Cardiac atrium fibroblast (primary cell): ENCODE measurements around the gene OS9. TPM values are rescaled to one million over a fixed set of nuclear protein-coding genes. Genes with fewer than 3 reads are reported as not detected.

Experiments used
- total RNA-seq: library from RNA; depleted of rRNA; stranded (reverse); fragments of >200 nt; gene quantifications from 2 replicates; pipeline ENCODE4 v1.2.3, GENCODE V29; 2015

The OS9 gene, protein sequence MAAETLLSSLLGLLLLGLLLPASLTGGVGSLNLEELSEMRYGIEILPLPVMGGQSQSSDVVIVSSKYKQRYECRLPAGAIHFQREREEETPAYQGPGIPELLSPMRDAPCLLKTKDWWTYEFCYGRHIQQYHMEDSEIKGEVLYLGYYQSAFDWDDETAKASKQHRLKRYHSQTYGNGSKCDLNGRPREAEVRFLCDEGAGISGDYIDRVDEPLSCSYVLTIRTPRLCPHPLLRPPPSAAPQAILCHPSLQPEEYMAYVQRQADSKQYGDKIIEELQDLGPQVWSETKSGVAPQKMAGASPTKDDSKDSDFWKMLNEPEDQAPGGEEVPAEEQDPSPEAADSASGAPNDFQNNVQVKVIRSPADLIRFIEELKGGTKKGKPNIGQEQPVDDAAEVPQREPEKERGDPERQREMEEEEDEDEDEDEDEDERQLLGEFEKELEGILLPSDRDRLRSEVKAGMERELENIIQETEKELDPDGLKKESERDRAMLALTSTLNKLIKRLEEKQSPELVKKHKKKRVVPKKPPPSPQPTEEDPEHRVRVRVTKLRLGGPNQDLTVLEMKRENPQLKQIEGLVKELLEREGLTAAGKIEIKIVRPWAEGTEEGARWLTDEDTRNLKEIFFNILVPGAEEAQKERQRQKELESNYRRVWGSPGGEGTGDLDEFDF
- 310 and 312 TPM in 2 replicates for total RNA-seq

DNA sequence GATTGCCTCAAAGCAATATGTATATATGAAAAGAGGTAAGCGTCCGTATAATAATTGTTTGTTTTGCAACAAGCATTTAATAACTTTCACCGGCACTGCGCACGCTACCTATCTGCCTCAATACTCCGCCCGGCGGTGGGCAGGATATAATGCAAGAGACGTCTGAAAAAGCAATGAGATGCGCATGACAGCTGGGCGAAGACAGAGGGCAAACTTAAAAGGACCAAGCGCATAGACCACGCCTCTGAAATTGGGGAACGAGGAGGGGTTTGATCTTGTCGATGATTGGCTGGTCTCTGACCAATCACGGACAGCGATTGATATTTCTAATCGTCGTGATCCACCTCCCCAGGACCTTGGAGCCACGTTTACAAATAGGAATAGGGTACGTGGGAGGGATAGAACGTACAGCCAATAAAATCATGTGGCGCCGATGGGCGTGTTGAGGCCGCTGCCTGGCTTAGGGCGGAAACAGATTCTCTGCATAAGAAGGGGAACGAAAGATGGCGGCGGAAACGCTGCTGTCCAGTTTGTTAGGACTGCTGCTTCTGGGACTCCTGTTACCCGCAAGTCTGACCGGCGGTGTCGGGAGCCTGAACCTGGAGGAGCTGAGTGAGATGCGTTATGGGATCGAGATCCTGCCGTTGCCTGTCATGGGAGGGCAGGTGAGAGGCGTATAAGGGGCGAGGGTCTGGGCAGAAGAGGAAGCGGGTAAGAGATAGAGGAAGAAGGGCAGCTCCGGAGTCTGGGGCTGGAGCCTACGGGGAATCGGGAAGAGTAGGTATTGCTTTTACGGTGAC lies at the start of gene OS9:
Gene OS9 (plus strand): TSS at position 474 of the 800 bp plus-strand sequence. CDS start 30 bp downstream, at position 504.

DNA sequence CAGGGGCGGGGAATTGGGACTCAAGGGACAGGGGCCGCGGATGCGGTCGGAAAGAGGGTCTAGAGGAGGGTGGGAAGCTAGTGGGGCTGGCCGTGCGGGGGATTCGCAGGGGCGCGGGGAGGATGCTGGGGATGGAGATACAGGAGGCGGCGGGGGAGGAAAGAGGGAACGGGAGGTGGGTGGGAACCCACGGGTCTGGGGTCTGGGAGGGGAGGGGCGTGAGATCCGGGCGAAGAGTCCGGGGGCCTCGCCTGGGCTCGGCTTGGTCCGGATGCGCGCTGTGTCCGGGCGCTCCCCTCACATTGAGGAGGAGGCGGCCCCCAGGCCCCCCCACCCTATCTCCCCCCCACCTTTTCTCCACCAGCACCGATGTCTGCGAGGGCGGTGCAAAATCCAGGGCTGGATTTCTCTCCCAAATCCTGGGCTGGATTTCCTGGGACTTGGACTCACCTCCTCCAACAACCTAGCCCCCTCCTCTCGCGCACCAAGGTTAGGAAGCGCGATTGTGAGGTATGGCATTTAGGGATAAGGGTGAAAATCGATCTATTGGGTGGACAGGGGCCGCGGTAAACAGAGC lies 44.8 kb downstream of the OS9 start, which contains the start of gene AGAP2:
Gene AGAP2 (minus strand): TSS at position 82 of the 577 bp plus-strand sequence. CDS start 496 bp downstream, outside the sequence.

DNA sequence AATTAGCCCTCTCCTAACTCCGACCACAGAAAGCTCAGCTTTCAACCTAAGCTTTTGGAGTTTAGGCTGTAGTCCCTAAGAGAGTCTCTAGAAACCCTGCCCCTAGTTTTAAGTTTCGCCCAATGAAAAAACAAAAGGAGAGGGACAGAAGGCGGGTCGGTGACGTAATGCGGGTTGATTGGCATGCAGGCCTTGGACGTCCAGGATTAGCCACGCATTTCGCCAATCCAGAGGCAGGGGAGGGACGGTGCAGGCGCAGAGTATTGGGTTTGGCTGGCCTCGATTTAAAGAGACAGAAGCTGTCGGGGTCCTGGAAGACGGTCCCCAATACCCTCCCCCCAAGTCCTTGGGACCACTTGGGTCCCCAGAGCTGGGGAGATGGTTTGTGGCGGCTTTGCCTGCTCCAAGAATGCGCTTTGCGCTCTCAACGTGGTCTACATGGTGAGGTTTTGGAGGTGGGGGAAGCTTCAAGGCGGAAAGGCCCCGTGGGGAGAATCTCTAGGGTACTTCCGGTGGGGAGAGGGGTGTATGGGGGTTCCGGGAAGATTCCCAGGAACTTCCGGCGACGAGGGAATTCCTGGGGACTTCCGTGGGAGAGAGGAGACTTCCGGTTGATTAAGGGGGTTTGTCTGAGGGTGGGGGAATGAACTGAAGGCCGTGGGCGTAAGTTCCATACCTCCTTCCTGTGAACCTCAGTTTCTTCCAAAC lies 51.0 kb downstream of the OS9 start, which contains the start of gene TSPAN31:
Gene TSPAN31 (plus strand): TSS at position 263 of the 708 bp plus-strand sequence. CDS start 116 bp downstream, at position 379.

DNA sequence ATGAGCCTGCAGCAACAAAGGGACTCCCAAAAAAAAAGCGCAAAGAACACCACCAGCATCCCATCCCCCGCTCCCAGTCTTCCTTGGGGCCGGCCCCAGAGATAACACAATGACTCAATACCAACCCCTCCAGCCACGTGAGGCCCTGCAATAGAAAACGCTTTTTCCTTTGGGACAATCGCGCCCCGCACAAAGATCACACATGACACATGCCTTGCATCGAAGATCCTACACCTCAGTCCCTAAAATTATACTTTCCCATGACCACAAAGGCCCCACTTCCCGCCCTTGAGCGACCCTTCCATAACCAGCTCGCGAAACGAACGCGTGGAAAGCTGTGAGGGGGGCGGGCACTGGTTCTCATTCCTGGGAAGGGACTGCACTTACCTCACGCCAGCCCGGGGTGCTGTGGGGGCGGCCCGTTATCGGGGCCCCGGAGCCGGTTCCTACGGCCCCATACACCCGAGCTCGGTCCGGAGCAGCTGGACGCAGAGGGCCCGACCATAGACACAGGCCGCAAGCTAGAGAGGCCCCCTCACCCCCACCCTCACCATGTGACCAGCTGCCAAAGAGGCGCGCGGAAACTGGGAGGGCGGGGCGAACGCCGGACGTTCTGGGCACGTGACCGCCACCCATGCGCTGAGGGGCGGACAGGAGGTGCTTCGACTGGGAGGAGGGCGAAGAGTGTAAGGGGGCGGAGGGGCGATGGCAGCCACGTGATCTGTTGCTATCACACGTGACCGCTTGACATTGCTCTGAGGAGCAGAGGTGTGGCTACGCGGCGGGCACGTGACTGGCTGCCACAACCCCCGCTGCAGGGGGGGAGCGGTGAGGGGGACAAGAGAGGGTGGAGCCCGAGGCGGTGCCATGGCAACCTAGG lies 58.1 kb downstream of the OS9 start, which contains the start of gene CDK4:
Gene CDK4 (minus strand): TSS at position 523 of the 880 bp plus-strand sequence. CDS start 593 bp downstream, outside the sequence.

DNA sequence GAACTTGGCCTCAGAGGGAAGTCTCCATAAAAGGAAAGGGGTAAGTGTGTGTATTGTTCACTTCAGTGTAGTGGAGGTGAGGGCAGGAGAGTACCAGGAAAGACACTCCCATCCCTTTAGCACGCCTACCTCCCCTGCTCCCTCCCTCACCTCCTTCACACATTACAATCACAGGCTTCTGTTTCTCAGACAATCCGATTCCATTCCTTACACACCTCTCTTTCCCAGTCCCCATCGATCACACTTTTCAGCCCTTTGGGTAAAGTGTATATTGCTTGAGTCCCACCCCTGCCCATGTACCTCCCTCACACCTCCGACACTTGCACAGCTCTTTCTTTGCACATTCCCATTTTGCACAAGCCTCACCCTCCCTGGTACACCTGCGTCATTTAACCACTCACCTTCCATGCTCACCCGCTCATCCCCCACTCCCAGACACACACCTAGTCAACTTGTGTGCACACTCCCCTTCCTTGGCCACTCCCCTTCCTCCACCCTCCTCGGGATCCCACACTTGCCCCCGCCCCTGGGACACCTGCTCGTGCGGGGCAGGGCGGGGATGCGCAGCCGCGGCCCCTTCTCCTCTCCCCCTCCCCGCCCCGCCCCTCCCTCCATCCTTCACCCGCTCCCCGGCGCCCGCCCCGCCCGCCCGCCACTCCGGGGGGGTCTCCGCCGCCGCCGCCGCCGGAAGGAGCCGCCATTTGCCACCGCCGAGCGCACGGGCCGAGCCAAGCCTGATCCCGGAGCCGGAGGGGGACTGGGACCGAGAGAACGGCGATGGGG lies 60.7 kb downstream of the OS9 start, which contains the start of gene MARCHF9:
Gene MARCHF9 (plus strand): TSS at position 693 of the 783 bp plus-strand sequence. CDS start 426 bp downstream, outside the sequence.

DNA sequence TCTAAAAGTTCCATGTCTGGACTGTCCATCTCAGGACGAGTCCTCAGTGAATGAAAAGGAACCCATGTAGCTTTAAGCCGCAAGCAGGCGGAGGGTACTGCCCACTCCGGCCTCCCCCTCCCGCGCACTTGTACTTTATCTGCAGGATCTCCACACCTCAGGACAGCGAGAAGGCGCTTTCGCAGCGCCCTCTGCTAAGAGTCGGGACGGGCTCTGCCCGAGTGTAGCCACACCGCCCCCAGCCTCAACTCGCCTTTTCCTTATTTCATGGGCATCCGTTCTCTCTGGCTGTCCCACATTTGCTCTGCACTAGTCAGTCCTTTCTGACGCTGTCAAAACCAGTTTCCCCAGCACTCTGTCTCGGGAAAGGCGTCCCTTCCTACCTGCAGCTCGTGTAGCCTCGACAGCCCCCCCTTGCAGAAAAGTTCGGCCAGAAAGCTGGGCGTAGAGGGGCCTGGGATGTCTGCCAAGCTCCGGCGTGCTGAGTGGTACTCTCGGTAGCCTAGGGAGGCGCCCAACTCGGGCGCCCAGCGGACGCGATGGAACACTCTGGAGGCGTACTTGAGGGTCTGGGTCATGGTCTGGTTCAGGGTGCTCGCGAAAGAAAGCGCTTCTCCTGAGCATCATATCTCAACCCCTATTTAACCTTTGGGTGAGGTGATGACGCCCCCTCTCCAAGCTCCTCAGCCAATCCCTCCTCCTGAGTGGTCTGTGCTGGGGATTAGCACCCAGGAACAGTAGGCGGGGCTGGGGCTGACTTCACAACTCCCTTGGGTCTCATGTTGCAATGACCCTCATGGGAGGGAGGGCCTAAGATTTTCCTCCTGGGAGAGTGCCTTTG lies 72.8 kb downstream of the OS9 start, which contains the start of gene CYP27B1:
Gene CYP27B1 (minus strand): TSS at position 615 of the 841 bp plus-strand sequence. CDS start 37 bp downstream, at position 578.

Other genes starting within 250 kb of the OS9 start
- gene INHBE, start 238.8 kb upstream of the OS9 start, total RNA-seq: 0.36 and 1.1 TPM in 2 replicates
- not detected in 2 replicates for gene GLI1, start 234.3 kb upstream of the OS9 start, total RNA-seq
- gene ARHGAP9, start 214.3 kb upstream of the OS9 start, total RNA-seq: under 0.01 and 2.9 TPM in 2 replicates
- 82.6 and 93.7 TPM in 2 replicates for gene MARS1, start 206.1 kb upstream of the OS9 start, total RNA-seq
- gene DDIT3, start 173.6 kb upstream of the OS9 start, total RNA-seq: 43.5 and 52.7 TPM in 2 replicates
- 9.9 and 15.0 TPM in 2 replicates for gene MBD6, start 171.3 kb upstream of the OS9 start, total RNA-seq
- gene DCTN2, start 146.9 kb upstream of the OS9 start, total RNA-seq: 126 and 150 TPM in 2 replicates
- not detected in 2 replicates for gene KIF5A, start 144.1 kb upstream of the OS9 start, total RNA-seq
- 11.0 and 19.4 TPM in 2 replicates for gene PIP4K2C, start 102.9 kb upstream of the OS9 start, total RNA-seq
- gene DTX3, start 89.3 kb upstream of the OS9 start, total RNA-seq: 4.7 and 5.3 TPM in 2 replicates
- 10.5 and 11.0 TPM in 2 replicates for gene ARHGEF25, start 82.7 kb upstream of the OS9 start, total RNA-seq
- 0.16 and 0.18 TPM in 2 replicates for gene B4GALNT1, start 60.9 kb upstream of the OS9 start, total RNA-seq
- gene AGAP2, start 44.6 kb downstream of the OS9 start, total RNA-seq: 0.18 and 0.32 TPM in 2 replicates
- 70.0 and 70.2 TPM in 2 replicates for gene TSPAN31, start 50.9 kb downstream of the OS9 start, total RNA-seq
- 155 and 176 TPM in 2 replicates for gene CDK4, start 58.2 kb downstream of the OS9 start, total RNA-seq
- 2.9 and 3.2 TPM in 2 replicates for gene MARCHF9, start 61.0 kb downstream of the OS9 start, total RNA-seq
- gene CYP27B1, start 72.9 kb downstream of the OS9 start, total RNA-seq: 11.4 TPM in 1 of 2 replicates, not detected in the other
- 11.8 and 16.6 TPM in 2 replicates for gene METTL1, start 78.0 kb downstream of the OS9 start, total RNA-seq
- gene EEF1AKMT3, start 78.5 kb downstream of the OS9 start, total RNA-seq: 8.7 and 14.6 TPM in 2 replicates
- 15.5 and 25.4 TPM in 2 replicates for gene TSFM, start 88.7 kb downstream of the OS9 start, total RNA-seq
- gene AVIL, start 124.6 kb downstream of the OS9 start, total RNA-seq: 2.2 and 2.8 TPM in 2 replicates
- gene CTDSP2, start 152.6 kb downstream of the OS9 start, total RNA-seq: 103 and 138 TPM in 2 replicates
- 2.8 and 7.9 TPM in 2 replicates for gene ATP23, start 247.4 kb downstream of the OS9 start, total RNA-seq